Neural progenitor cell (in vitro differentiated cells): ENCODE results near the gene XPC.

Source experiments
- CTCF ChIP-seq: fragments of 200-600 bp; sonication (generic); IDR thresholded peaks from 2 replicates; pipeline ENCODE4 v1.5.1; 2017; ENCODE audit warnings: antibody characterized with exemption, mild to moderate bottlenecking
- EZH2 ChIP-seq: fragments of 200-600 bp; sonication (generic); IDR thresholded peaks from 2 replicates; pipeline ENCODE4 v1.6.1; 2017; ENCODE audit warnings: antibody characterized with exemption, mild to moderate bottlenecking, moderate library complexity
- EZH2phosphoT487 ChIP-seq: fragments of 200-600 bp; sonication (generic); IDR thresholded peaks from 2 replicates; pipeline ENCODE4 v1.6.1; 2017; ENCODE audit warnings: antibody characterized with exemption

DNA sequence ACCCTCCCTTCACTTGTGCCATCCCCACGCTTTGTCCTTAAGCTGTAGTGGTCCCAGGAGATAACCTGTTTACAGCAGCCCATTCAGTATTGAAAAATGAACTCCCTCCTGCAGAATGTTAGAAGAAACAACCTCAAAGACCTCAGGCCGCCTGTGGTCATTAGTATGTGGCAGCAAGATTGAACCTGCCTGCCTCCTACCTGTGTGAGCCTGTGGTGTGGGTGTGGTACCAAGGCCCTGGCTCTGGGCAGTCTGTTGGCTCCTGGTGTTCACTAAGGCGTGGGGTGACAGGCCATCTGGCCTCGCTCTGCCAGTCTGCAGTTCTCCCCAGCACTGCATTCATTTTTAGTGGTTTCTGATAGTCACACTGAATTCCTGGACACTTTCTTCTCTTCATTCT, 21.2 kb upstream of the XPC start:
- TF ChIP-seq EZH2phosphoT487 (no peak), CTCF (no peak), EZH2 (no peak)
